Astrocyte (in vitro differentiated cells and primary cell): ENCODE data around the gene SARNP. TPM values are rescaled to one million over a fixed set of nuclear protein-coding genes. Genes with fewer than 3 reads are reported as not detected.

Experiments used
- DNase-seq: peaks from one replicate; pipeline ENCODE4 v3.0.0-alpha.2; 2010; ENCODE audit warnings: low read depth
- FAIRE-seq: peaks from 2 replicates; lab custom pipeline; 2011; peaks lifted over from hg19 to GRCh38; lab: Jason Lieb, UNC
- H2AFZ ChIP-seq: 2 replicates; pipeline ENCODE4 v1.6.0; 2012; ENCODE audit warnings: low read depth, low read length, inconsistent platforms
- H3K27ac ChIP-seq: 2 replicates; pipeline ENCODE4 v1.5.1; 2011; ENCODE audit warnings: low read depth, low read length, inconsistent platforms
- H3K27me3 ChIP-seq: 2 replicates; pipeline ENCODE4 v1.6.0; 2011; ENCODE audit warnings: low read length, inconsistent platforms; ENCODE audit not compliant: insufficient read depth
- H3K36me3 ChIP-seq: 2 replicates; pipeline ENCODE4 v1.5.1; 2011; ENCODE audit warnings: low read length, inconsistent platforms; ENCODE audit not compliant: insufficient read depth
- H3K4me1 ChIP-seq: 2 replicates; pipeline ENCODE4 v1.5.1; 2011; ENCODE audit warnings: low read length, inconsistent platforms; ENCODE audit not compliant: insufficient read depth
- H3K4me2 ChIP-seq: 2 replicates; pipeline ENCODE4 v1.6.0; 2012; ENCODE audit warnings: low read length, inconsistent platforms
- H3K4me3 ChIP-seq: 2 replicates; pipeline ENCODE4 v1.5.1; 2011; ENCODE audit warnings: low read depth, mild to moderate bottlenecking, low read length, inconsistent platforms; ENCODE audit not compliant: insufficient read depth
- H3K79me2 ChIP-seq: 2 replicates; pipeline ENCODE4 v1.6.0; 2012; ENCODE audit warnings: mild to moderate bottlenecking, low read length, inconsistent platforms; ENCODE audit not compliant: insufficient read depth
- H3K9ac ChIP-seq: 2 replicates; pipeline ENCODE4 v1.6.0; 2012; ENCODE audit warnings: mild to moderate bottlenecking, low read length, inconsistent platforms
- H3K9me3 ChIP-seq: 2 replicates; pipeline ENCODE4 v1.5.1; 2012; ENCODE audit warnings: low read depth, mild to moderate bottlenecking, low read length, inconsistent platforms; ENCODE audit not compliant: insufficient read depth
- H4K20me1 ChIP-seq: 2 replicates; pipeline ENCODE4 v1.6.0; 2012; ENCODE audit warnings: low read length, inconsistent platforms; ENCODE audit not compliant: insufficient read depth
- H3K27ac Mint-ChIP-seq: one replicate; pipeline ENCODE4 v1.8.0; 2021; ENCODE audit warnings: mild to moderate bottlenecking, mixed read lengths; ENCODE audit not compliant: unreplicated experiment
- H3K27me3 Mint-ChIP-seq: one replicate; pipeline ENCODE4 v1.8.0; 2021; ENCODE audit warnings: low read depth, mixed read lengths; ENCODE audit not compliant: unreplicated experiment
- H3K36me3 Mint-ChIP-seq: one replicate; pipeline ENCODE4 v1.8.0; 2021; ENCODE audit warnings: low read depth, mixed read lengths; ENCODE audit not compliant: unreplicated experiment
- H3K4me1 Mint-ChIP-seq: one replicate; pipeline ENCODE4 v1.8.0; 2021; ENCODE audit warnings: low read depth, mixed read lengths; ENCODE audit not compliant: unreplicated experiment
- H3K4me3 Mint-ChIP-seq: one replicate; pipeline ENCODE4 v1.8.0; 2021; ENCODE audit warnings: mild to moderate bottlenecking, moderate library complexity, mixed read lengths; ENCODE audit not compliant: unreplicated experiment
- H3K9me3 Mint-ChIP-seq: one replicate; pipeline ENCODE4 v1.8.0; 2021; ENCODE audit warnings: mild to moderate bottlenecking, mixed read lengths; ENCODE audit not compliant: unreplicated experiment
- CTCF ChIP-seq: IDR thresholded peaks from 2 replicates; pipeline ENCODE4 v1.5.1; 2011; ENCODE audit warnings: low read depth, mild to moderate bottlenecking, inconsistent platforms, low read length, moderate library complexity; ENCODE audit not compliant: insufficient read depth
- EZH2 ChIP-seq: IDR thresholded peaks from 2 replicates; pipeline ENCODE4 v1.6.1; 2012; ENCODE audit warnings: mild to moderate bottlenecking, low read length, inconsistent platforms; ENCODE audit not compliant: insufficient read depth
- total RNA-seq: library from RNA; stranded (reverse); gene quantifications from 2 replicates; pipeline ENCODE4 v1.2.1, GENCODE V29; 2021

SARNP gene
- total RNA-seq, 1 donor from 2014 or later: 105 TPM

GRCh38 chr12:55739025-55739378 is 78.5 kb downstream of the SARNP start:
- Histone ChIP-seq H3K4me1 (peaks cover 20% of the 10 kb centered on the region), H3K27ac (no peak overlapping the region), H3K4me3 (peak overlapping the region; percentile 73), H3K27me3 (no peaks in the 10 kb centered on the region), H3K4me2 (peak overlapping the region; percentile 94), H3K79me2 (peaks cover 5% of the 10 kb centered on the region), H4K20me1 (peaks cover under 1% of the 10 kb centered on the region), H3K9ac (no peak overlapping the region), H3K9me3 (no peaks in the 10 kb centered on the region), H2AFZ (no peak overlapping the region), H3K36me3 (no peaks in the 10 kb centered on the region)
- Mint-ChIP-seq H3K4me1 (peaks cover 15% of the 10 kb centered on the region), H3K9me3 (no peaks in the 10 kb centered on the region), H3K36me3 (no peaks in the 10 kb centered on the region), H3K4me3 (peak overlapping the region; percentile 84), H3K27ac (no peak overlapping the region), H3K27me3 (no peaks in the 10 kb centered on the region)
- TF ChIP-seq CTCF (no peak), EZH2 (no peak)
- no peak for DNase-seq
- no peak for FAIRE-seq

GRCh38 chr12:55738123-55739024 is 79.2 kb downstream of the SARNP start:
- H3K27ac Mint-ChIP-seq: peak overlapping the region; percentile 78
- Histone ChIP-seq H3K4me3 (peak overlapping the region; percentile 73), H3K4me2 (peak overlapping the region; percentile 94)

More at GRCh38 chr12:55738123-55739024, 79.2 kb downstream of the SARNP start:
- peak overlapping the region; percentile 18 for H3K27ac ChIP-seq
- TF ChIP-seq CTCF (peak; percentile 94), EZH2 (no peak)
- Mint-ChIP-seq H3K36me3 (no peaks in the 10 kb centered on the region), H3K4me3 (peak overlapping the region; percentile 84), H3K27me3 (no peaks in the 10 kb centered on the region), H3K4me1 (peaks cover 15% of the 10 kb centered on the region), H3K9me3 (no peaks in the 10 kb centered on the region)
- peak overlapping the region; percentile 85 for H2AFZ ChIP-seq
- peak; percentile 80 for FAIRE-seq
- H3K27me3 ChIP-seq: no peaks in the 10 kb centered on the region
- H3K79me2 ChIP-seq: no peaks in the 10 kb centered on the region
- peak; percentile 79 for DNase-seq
- peaks cover 20% of the 10 kb centered on the region for H3K4me1 ChIP-seq
- H3K9me3 ChIP-seq: no peaks in the 10 kb centered on the region
- H4K20me1 ChIP-seq: no peaks in the 10 kb centered on the region
- H3K36me3 ChIP-seq: no peaks in the 10 kb centered on the region
- H3K9ac ChIP-seq: peak overlapping the region; percentile 77
